BLaER1 (cell line): ENCODE measurements around the gene LAMA2.

Source experiments
- H3K27ac ChIP-seq: shearing (Covaris generic); formaldehyde crosslinking; 2 replicates; pipeline ENCODE4 v1.8.1; 2022
- H3K27me3 ChIP-seq: shearing (Covaris generic); formaldehyde crosslinking; 2 replicates; pipeline ENCODE4 v1.8.1; 2022
- H3K36me3 ChIP-seq: shearing (Covaris generic); formaldehyde crosslinking; 2 replicates; pipeline ENCODE4 v1.8.1; 2022
- H3K4me1 ChIP-seq: shearing (Covaris generic); formaldehyde crosslinking; 2 replicates; pipeline ENCODE4 v1.8.1; 2022
- H3K4me2 ChIP-seq: shearing (Covaris generic); formaldehyde crosslinking; 2 replicates; pipeline ENCODE4 v1.8.1; 2022
- H3K4me3 ChIP-seq: shearing (Covaris generic); formaldehyde crosslinking; 2 replicates; pipeline ENCODE4 v1.8.1; 2022
- H3K9ac ChIP-seq: shearing (Covaris generic); formaldehyde crosslinking; 2 replicates; pipeline ENCODE4 v1.8.1; 2022
- H3K9me3 ChIP-seq: shearing (Covaris generic); formaldehyde crosslinking; 2 replicates; pipeline ENCODE4 v1.8.1; 2022
- H4K20me1 ChIP-seq: shearing (Covaris generic); formaldehyde crosslinking; 2 replicates; pipeline ENCODE4 v1.8.1; 2022
- Cebpa-rat ChIP-seq: shearing (Covaris generic); IDR thresholded peaks from 2 replicates; pipeline ENCODE4 v1.8.1; 2022

Gene LAMA2

GRCh38 chr6:129113637-129114036, 230.7 kb downstream of the LAMA2 start:
- H3K27ac ChIP-seq: no peak overlapping the region
- no peaks in the 10 kb centered on the region for H3K9me3 ChIP-seq
- H3K4me3 ChIP-seq: no peak overlapping the region
- H3K9ac ChIP-seq: no peak overlapping the region
- H3K4me1 ChIP-seq: no peaks in the 10 kb centered on the region
- H4K20me1 ChIP-seq: no peaks in the 10 kb centered on the region
- no peaks in the 10 kb centered on the region for H3K36me3 ChIP-seq
- TF ChIP-seq Cebpa-rat: no peak
- H3K27me3 ChIP-seq: no peaks in the 10 kb centered on the region
- no peak overlapping the region for H3K4me2 ChIP-seq

GRCh38 chr6:129114636-129115391, 231.9 kb downstream of the LAMA2 start:
- Histone ChIP-seq H4K20me1 (no peaks in the 10 kb centered on the region), H3K36me3 (no peaks in the 10 kb centered on the region), H3K4me1 (no peaks in the 10 kb centered on the region), H3K27me3 (no peaks in the 10 kb centered on the region), H3K9me3 (no peaks in the 10 kb centered on the region), H3K27ac (no peak overlapping the region), H3K4me2 (no peak overlapping the region), H3K4me3 (no peak overlapping the region), H3K9ac (no peak overlapping the region)
- TF ChIP-seq Cebpa-rat: no peak

GRCh38 chr6:129115471-129115870, 232.5 kb downstream of the LAMA2 start:
- Histone ChIP-seq H3K9ac (no peak overlapping the region), H3K4me2 (no peak overlapping the region), H3K36me3 (no peaks in the 10 kb centered on the region), H3K9me3 (no peaks in the 10 kb centered on the region), H3K27ac (no peak overlapping the region), H3K4me1 (no peaks in the 10 kb centered on the region), H3K27me3 (no peaks in the 10 kb centered on the region), H4K20me1 (no peaks in the 10 kb centered on the region), H3K4me3 (no peak overlapping the region)
- TF ChIP-seq Cebpa-rat: no peak

DNA sequence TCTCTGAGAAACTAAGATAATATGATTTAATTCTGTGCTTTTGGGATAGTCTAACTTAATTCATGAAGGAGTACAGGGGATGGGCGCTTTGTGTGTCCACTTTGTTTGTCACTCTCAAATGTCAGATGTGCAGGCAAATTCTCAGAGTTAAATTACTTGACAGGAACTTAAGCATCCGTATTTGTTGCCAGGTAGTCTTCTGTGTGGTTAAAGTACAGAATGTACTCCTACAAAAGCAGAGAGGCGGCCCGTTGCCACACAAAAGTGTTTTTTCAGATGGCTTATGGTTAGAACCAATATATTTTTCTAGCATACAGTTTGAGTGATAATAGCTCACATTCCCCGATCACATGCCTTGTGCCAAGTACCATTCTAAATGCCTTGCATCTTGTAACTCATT, 234.4 kb downstream of the LAMA2 start:
- Histone ChIP-seq H3K9me3 (no peaks in the 10 kb centered on the region), H3K4me3 (no peak overlapping the region), H4K20me1 (no peaks in the 10 kb centered on the region), H3K27me3 (no peaks in the 10 kb centered on the region), H3K4me2 (no peak overlapping the region), H3K9ac (no peak overlapping the region), H3K27ac (no peak overlapping the region), H3K36me3 (no peaks in the 10 kb centered on the region), H3K4me1 (no peaks in the 10 kb centered on the region)
- TF ChIP-seq Cebpa-rat: no peak

DNA sequence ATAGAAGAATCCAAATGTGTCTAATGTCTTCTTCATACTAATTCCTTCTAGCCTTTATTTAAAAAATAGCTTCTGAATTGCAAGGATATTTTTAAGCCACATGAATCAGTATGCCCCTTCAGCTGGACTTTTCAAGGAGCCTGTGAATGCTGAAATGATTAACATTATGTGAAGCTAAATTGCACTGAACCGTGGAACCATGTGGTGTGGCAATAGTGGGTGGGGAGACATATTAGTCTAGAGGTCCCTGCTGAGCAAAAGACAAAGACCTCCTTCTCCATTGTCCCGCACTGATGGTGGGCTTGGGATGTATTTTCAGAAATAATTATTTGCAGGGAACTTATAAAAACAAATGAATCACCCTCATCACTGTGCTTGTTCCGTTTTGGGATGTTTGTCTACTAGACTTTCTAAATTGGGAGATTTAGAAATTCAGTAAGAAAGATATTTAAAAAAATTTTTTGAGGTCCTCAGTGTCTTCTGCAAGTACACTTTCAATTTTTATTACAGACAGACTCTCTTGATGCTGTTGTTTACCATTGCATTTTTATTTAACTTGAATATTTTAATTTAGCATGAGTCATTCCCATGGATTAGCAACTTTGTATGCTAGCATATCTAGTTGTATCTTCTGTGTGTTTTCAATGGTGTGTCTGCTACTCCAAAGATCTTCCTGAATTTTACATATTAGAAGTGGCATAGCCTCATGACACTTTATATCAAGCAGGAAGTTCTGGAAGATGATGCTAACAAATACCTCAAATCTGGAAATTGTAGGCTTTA, 238.1 kb downstream of the LAMA2 start:
- H3K4me3 ChIP-seq: no peak overlapping the region
- TF ChIP-seq Cebpa-rat: no peak
- H3K36me3 ChIP-seq: no peaks in the 10 kb centered on the region

DNA sequence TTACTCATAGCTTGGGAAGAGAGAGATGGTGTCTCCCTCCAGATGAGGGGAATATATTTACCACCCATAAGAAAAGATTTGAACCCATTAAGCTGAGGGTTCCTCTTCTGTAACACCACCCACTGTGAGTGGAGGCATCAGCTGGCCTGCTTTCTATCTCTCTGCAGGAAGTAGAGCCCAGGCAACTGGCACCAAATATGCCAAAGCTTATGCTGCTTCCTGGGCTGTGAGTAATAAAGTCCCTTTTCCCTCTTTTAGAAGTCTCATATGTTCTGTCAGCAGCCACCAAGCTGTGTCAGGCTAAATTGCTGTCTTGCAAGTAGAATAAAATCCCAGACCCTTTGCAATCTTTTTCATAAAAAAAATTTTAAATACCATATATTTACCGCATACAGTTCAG, 241.4 kb downstream of the LAMA2 start:
- no peak overlapping the region for H3K9ac ChIP-seq
- no peak for TF ChIP-seq Cebpa-rat
- H4K20me1 ChIP-seq: no peaks in the 10 kb centered on the region
- H3K9me3 ChIP-seq: no peaks in the 10 kb centered on the region
- H3K36me3 ChIP-seq: no peaks in the 10 kb centered on the region
- H3K4me2 ChIP-seq: no peak overlapping the region
- no peaks in the 10 kb centered on the region for H3K27me3 ChIP-seq
- H3K27ac ChIP-seq: no peak overlapping the region
- H3K4me1 ChIP-seq: no peaks in the 10 kb centered on the region
- H3K4me3 ChIP-seq: no peak overlapping the region

More for the DNA sequence above, 238.1 kb downstream of the LAMA2 start:
- H4K20me1 ChIP-seq: no peaks in the 10 kb centered on the region
- H3K4me2 ChIP-seq: no peak overlapping the region
- no peaks in the 10 kb centered on the region for H3K27me3 ChIP-seq
- no peak overlapping the region for H3K9ac ChIP-seq
- no peak overlapping the region for H3K27ac ChIP-seq
- H3K9me3 ChIP-seq: no peaks in the 10 kb centered on the region
- no peaks in the 10 kb centered on the region for H3K4me1 ChIP-seq

DNA sequence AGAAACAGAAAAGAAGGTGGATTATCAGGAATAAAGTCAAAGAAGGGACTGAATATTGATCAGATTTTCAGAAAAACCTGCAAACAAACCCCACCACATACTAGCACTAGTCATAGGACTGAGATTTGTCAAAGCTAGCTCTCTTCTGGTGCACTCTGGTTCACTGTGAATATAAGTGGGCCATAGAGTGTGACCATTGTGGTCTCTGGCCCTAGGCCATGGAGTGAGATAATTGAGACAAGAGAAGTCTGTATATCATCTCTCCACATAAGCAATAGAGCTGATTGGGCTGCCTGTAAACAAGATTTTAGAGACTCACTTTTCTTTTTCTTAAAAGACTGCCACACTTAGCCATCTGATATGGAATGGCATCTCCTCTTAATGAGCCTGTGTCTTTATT, 247.2 kb downstream of the LAMA2 start:
- Histone ChIP-seq H3K4me2 (no peak overlapping the region), H3K27me3 (no peaks in the 10 kb centered on the region), H3K4me3 (no peak overlapping the region), H3K9ac (no peak overlapping the region), H3K27ac (no peak overlapping the region), H3K36me3 (no peaks in the 10 kb centered on the region), H4K20me1 (no peaks in the 10 kb centered on the region), H3K9me3 (no peaks in the 10 kb centered on the region), H3K4me1 (no peaks in the 10 kb centered on the region)
- TF ChIP-seq Cebpa-rat: no peak

GRCh38 chr6:129130959-129131681, 248.2 kb downstream of the LAMA2 start:
- Histone ChIP-seq H3K27ac (no peak overlapping the region), H3K9ac (no peak overlapping the region), H3K4me3 (no peak overlapping the region), H3K9me3 (no peaks in the 10 kb centered on the region), H3K27me3 (no peaks in the 10 kb centered on the region), H3K36me3 (no peaks in the 10 kb centered on the region), H3K4me1 (no peaks in the 10 kb centered on the region), H4K20me1 (no peaks in the 10 kb centered on the region), H3K4me2 (no peak overlapping the region)
- TF ChIP-seq Cebpa-rat: no peak

- Histone ChIP-seq H3K4me2 (no peak overlapping the region), H3K4me1 (no peaks in the 10 kb centered on the region), H3K4me3 (no peak overlapping the region), H3K27me3 (no peaks in the 10 kb centered on the region), H3K27ac (no peak overlapping the region), H3K36me3 (no peaks in the 10 kb centered on the region), H4K20me1 (no peaks in the 10 kb centered on the region), H3K9ac (no peak overlapping the region), H3K9me3 (no peaks in the 10 kb centered on the region)
- TF ChIP-seq Cebpa-rat: no peak
Observed at GRCh38 chr6:129133770-129134192, 250.8 kb downstream of the LAMA2 start.

- no peaks in the 10 kb centered on the region for H4K20me1 ChIP-seq
- no peak overlapping the region for H3K9ac ChIP-seq
- no peaks in the 10 kb centered on the region for H3K9me3 ChIP-seq
- H3K27me3 ChIP-seq: no peaks in the 10 kb centered on the region
- no peak for TF ChIP-seq Cebpa-rat
- H3K27ac ChIP-seq: no peak overlapping the region
- no peak overlapping the region for H3K4me3 ChIP-seq
- H3K4me2 ChIP-seq: no peak overlapping the region
- H3K4me1 ChIP-seq: no peaks in the 10 kb centered on the region
- no peaks in the 10 kb centered on the region for H3K36me3 ChIP-seq
Observed at GRCh38 chr6:129134535-129134934, 251.6 kb downstream of the LAMA2 start.
